NCI-H774 (cell line): ENCODE data around the gene NCOR1.
A peak's percentile ranks its signal among the peaks of the same experiment; 100 is the strongest.
"Not testable (repeated sequence)": the region's sequence is repeated elsewhere in the genome, so short reads cannot be mapped to it uniquely, and the experiment has no call there.

Experiments
- DNase-seq: peaks from one replicate; lab custom pipeline; 2025; lab: John Stamatoyannopoulos, UW

The NCOR1 gene

DNA sequence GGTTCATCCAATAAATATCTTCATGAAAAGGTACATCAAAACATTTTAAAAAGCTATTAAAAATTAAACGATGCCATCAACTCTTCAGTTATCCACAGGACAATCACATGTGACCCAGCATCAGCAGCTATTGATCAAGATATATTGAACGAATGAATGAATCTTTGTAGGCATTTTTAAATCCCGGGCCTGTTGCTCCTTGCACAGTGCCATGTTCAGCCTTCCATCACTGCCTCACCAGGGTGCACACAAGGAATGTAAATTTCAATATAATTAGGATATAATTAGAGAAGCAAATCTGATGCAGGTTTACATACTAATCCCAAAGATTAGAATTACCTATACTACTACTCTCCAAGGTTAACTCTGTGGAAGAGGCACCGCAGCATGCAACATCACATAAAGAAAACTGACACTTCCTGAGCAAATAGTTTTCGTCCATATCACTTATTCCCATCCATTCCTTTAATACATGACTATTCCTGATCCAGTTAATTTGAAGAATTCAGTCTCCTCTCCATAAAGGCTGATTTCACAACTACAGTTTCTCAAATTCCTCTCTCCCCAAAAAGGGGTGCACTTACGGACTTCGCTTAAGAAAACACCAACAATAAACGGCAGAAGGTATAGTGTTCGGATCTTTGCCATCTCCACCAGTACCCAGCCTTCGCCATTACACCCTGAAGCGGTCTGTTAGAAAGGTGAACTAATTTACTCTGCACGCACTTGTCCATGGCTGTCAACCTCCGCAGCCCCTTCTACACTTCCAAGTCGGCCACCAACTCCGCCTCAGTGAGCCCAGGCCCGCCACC is 938 bp downstream of the NCOR1 start:
- no peak for DNase-seq

- no peak for DNase-seq
Measured at GRCh38 chr17:16212793-16213192, 2.5 kb downstream of the NCOR1 start.

- no peak for DNase-seq
Measured at GRCh38 chr17:16211590-16211989, 3.7 kb downstream of the NCOR1 start.

DNA sequence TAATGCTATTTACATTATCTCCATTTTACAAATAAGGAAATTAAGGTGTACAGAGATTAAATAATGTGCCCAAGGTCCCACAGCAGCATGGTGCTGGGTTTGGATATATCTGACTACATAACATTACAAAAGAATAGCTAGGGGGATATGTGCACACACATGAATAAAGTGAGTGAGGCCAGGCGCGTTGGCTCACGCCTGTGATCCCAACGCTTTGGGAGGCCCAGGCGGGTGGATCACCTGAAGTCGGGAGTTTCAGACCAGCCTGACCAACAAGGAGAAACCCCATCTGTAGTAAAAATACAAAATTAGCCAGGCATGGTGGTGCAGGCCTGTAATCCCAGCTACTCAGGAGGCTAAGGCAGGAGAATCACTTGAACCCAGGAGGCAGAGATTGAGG is 10.6 kb downstream of the NCOR1 start:
- not testable (repeated sequence) for DNase-seq

DNA sequence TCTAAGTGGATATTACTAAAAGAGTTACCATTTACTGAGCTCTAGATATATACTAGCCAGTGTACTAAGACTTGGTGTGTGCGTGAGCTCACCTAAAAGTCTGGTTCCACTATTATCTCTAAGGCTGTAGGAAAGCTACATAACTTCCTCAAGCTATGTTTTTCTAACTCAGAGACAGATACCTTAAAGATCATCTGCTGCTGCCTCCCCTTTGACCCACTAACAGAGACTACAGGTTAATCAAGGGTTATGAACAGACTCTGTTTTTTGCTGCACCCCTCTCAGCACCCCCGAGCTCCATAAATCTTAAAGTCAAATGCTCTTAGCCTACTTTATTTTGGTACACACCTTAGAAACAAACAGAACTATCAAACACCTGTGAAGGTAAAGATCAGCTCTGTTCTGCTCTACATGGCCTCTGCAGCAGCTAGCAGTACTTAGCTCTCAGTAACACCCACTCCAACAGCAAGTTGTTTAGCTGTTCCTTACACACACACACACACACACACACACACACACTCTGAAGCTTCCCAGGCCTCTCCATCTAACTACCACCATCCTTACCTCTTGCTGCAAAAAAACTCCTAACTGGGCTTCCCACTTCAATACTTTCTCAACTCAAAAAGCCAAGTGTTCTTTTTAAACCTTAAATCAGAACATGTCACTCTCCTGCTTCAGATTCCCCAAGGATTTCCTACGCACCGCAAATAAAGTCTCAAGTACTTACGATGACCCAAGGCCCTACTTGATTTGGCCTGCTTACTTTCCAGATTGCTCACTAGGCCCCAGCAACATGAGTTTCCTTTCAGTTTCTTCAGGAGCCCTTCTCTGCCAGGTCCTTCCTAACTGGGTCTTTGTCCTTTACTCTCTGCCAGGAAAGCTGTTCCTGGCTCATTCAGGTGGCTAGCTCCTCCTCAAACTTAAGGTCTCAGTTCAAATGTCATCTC is 12.5 kb downstream of the NCOR1 start:
- not testable (repeated sequence) for DNase-seq

- not testable (repeated sequence) for DNase-seq
Measured at GRCh38 chr17:16201693-16202131, 13.6 kb downstream of the NCOR1 start.

DNA sequence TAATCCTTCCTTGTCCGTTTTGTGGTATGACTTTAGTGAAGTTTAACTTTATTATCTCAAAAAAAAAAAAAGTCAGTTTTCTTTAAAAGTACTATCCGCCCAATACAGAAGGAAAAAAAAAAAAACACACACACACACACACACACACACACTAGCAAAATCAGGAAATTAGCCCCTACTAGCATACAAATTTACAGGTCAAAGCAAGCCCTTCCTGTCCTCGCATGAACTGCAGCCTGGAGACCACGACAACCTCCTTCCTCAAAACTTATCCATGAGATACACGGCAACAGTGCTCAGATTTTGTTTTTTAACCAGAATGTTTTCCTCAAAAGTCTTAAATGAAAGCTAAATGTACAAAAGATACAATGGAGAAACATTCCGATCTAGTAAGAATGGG is 16.2 kb downstream of the NCOR1 start:
- DNase-seq = no peak

DNA sequence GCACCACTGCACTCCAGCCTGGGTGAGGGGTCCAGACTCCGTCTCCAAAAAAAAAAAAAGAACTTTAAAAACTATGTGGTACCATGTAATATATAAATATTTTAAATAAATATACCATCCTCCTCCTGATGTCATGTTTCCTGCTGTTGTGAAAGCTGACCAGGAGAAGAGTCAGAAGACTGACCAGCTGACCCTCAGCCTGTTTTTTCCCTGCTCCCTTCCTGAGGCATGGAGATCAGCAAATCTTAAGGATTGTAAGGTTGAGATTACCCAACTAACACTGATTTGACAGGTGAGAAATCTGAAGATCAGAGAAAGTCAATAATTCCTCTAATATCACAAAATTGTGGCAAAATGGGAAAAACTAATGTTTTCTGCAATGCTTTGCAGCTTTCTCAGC is 18.1 kb downstream of the NCOR1 start:
- no peak for DNase-seq

DNA sequence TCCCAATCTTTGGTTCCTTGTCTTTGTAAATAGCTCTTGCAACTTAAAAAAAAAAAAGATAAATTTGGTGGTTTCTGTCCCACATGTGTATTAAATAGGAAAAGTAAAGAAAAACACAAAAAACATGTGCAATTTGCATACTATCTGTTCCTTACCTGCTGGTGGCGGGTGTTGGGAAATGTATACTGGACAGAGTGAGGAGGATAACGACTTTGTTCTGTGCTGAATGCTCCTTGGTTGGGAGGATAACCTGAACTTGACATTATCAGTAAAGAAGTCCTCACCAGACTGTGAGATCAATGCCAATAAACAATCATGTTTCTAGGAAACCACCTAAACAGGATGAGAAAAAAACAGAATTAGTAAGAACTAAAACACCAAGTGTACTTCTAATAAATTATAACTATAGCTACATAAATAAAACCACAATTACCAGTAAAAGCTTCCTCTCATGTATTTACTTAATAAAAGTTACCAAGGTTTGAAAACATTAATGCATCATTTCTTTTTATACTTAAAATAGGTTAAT is 21.0 kb downstream of the NCOR1 start:
- not testable (repeated sequence) for DNase-seq

DNA sequence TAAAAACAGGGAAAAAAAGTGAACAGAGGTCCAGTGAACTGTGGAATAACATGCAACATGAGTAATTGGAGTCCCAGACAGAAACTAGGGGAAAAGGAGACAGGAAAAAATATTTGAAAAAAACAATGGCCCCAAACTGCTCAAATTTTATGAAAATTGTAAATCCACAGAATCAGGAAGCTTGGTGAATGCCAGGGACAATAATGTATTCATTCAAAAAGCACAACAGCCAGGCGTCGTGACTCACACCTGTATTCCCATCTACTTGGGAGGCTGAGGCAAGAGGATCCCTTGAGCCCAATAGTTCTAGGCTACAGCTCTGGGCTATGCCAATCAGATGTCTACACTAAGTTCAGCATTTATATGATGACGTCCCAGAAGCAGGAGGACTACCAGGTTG is 23.7 kb downstream of the NCOR1 start:
- DNase-seq = no peak

- no peak for DNase-seq
Measured at GRCh38 chr17:16190703-16191360, 24.5 kb downstream of the NCOR1 start.

DNA sequence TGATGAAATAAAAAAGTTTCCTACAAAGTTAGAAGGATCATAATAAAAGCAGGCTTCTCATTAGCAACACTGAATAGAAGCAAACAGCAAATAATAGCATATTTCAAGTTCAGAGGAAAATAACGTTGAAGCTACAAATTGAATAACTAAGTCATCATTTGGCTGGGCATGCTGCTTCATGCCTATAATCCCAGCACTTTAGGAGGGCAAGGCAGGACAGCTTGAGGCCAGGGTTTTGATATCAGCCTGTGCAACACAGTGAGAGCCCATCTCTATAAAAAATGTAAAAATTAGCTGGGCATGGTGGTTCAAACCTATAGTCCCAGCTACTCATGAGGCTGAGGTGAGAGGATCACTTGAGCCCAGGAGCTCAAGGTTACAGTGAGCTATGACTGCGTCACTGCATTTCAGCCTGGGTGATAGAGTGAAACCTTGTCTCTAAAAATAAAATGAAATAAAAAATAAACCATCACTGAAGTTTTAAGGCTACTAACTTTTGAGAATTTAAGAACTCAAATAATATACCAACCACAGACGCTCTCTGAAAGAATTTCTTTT is 25.5 kb downstream of the NCOR1 start:
- no peak for DNase-seq

GRCh38 chr17:16187642-16188041 is 27.7 kb downstream of the NCOR1 start:
- no peak for DNase-seq

- DNase-seq = no peak
Measured at GRCh38 chr17:16181581-16181980, 33.8 kb downstream of the NCOR1 start.

- no peak for DNase-seq
Measured at GRCh38 chr17:16178836-16179235, 36.5 kb downstream of the NCOR1 start.

GRCh38 chr17:16171613-16172012 is 43.7 kb downstream of the NCOR1 start:
- DNase-seq = peak; percentile 1

GRCh38 chr17:16166766-16167165 is 48.6 kb downstream of the NCOR1 start:
- DNase-seq = not testable (repeated sequence)

DNA sequence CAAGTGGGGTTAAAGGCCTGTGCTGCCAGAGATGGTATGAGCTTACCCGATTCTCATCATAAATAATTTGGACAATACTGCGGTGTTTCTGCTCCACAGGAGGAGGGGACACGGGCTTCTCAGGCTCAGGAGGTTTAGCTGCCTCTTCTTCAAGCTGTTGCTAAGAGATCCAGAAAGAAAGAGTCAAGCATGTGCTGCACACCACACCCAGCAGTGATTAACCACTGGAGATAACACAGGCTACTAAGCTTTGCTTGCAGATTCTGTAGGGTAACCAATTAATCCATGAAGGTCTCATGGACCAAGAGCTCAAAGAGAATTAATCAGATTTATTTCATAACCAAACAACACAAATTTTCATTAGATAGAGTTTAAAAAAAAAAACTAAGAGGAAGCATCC is 56.6 kb downstream of the NCOR1 start:
- DNase-seq = no peak

DNA sequence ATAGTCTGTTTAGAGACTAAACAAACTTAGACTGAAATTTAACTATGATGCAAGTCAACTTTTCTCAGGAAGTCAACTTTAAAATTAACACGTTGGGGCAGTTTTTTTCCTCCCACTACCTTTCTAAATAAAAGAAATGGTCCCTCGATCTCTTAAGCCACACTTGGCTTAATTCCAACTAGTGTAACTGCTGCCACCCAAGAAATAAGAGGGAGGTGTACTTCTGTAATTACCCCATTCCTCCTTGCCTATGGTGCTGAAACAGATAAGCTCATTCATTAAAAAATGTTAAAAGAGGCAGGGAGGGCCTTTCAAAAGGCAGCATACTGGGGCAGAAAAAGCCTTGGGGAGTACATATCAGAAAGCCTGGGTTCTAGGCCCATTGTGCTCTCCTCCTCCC is 59.8 kb downstream of the NCOR1 start:
- no peak for DNase-seq

GRCh38 chr17:16152326-16152725 is 63.0 kb downstream of the NCOR1 start:
- not testable (repeated sequence) for DNase-seq

DNA sequence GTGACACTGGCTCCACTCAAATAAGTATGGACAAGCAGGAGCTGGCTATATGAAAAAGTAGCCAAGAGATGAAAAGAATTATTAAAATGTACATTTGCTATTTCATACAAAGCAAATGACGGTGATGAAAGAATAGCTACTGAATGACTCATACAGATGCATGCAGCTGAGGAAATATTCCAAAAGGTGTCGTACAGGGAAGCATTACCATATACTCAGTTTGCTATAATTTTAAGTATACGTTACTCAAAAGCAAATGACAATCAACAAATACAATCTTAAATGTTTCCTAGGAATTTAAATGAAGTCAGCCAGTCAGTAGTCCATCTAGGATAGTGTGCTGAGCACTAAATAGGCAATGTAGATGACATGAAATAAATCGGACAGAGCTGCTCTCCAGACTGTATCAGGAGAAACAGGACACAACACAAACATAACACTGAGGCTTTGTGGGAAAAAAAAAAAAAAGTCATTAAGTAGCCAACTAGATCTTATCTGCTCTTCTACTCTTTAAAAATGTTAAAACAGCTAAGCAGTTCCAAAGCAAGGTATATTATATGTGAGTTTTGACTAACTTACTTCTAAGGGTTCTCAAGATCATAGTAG is 65.0 kb downstream of the NCOR1 start:
- DNase-seq = no peak
